HG03521 (cell line): ENCODE data around the gene BPIFB6.

Source experiments
- ATAC-seq: cut with Tn5 transposase; IDR thresholded peaks from one replicate; pipeline ENCODE4 v1.9.1; 2021; ENCODE audit warnings: mild to moderate bottlenecking, moderate library complexity; ENCODE audit not compliant: unreplicated experiment

Gene BPIFB6

DNA sequence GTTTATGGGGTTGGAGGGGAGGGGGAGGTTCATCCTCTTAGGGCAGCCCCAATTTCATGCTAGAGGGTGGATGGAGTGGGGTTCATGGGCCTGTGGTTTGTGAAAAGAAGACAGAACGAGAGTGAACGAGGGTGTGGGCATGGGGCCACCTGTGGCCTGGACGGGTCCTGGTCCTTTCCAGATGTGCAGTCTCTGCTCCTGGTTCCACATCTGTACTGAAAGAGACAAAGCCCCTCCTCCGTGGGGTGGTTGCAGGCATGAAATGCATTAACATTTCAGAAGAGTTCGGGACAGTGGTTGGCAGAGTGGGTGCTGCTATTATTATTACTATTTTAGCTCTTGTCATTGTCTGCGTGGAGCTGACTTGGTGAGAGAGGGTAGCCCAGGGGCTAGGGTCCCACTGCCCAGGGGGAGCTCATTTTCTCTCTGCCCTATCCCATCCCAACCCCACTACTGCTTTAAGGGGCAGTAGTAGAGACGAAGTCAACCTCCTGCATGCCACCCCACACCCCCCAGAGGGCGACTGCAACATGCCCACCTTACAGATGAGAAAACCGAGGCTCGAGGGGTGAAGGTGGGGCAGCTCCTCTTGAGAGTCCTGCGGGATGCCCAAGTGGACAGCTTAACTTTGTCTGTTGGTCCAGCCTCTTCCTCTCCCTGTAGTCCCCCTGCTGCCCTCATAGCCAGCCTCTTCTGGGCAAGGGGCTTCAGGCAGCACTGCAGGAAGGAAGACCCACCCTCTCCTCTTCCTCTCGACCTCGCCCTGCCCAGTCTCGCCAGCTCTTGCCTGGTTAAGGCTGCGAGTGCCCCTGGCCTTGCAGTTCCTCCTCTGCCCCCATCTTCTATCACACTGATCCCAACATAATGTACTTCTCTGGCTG lies 15.5 kb upstream of the BPIFB6 start:
- ATAC-seq, result no peak

DNA sequence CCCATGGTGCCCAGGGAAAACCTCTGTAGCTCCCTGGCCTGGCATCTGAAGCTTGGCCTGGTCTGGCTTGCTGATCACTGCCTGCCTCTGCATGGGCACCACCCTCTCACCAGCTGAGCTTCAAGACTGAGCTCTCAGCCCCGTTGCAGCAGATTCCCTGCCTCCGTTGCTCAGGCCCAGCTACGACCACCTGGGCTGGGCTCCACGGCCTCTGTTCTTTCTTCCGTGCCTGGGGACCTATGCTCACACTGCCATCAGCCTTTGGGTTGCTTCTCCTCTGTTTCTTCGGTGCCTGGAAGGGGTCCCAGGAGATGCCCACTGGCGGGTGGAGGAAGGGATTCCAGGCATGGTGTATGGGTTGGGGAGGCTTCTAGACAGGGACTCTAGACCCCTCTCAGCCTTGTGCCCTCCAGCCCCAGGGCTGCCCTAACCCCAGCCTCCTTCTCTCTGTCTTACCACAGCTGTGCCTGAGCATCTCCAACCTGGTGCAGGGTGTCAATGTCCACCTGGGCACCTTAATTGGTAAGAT lies 14.8 kb upstream of the BPIFB6 start:
- no peak for ATAC-seq

DNA sequence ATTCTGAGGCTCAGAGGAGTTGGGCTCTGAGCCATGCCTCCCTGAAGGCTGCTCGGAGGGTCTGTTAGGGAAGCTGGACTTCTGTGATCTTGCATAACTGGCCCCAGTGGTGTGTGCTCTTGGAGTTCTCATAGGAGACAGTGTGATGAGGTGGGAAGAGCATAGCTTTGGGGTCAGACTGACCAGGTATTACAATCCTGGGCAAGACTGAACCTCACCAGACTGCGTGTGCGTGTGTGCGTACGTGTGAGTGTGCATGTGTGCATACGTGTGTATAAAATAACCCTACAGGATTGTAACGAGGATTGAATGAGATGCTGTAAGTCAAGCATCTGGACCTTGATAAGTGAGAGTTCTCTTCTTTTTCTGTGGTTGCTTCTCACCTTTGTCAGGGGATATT lies 13.9 kb upstream of the BPIFB6 start:
- ATAC-seq, result no peak

DNA sequence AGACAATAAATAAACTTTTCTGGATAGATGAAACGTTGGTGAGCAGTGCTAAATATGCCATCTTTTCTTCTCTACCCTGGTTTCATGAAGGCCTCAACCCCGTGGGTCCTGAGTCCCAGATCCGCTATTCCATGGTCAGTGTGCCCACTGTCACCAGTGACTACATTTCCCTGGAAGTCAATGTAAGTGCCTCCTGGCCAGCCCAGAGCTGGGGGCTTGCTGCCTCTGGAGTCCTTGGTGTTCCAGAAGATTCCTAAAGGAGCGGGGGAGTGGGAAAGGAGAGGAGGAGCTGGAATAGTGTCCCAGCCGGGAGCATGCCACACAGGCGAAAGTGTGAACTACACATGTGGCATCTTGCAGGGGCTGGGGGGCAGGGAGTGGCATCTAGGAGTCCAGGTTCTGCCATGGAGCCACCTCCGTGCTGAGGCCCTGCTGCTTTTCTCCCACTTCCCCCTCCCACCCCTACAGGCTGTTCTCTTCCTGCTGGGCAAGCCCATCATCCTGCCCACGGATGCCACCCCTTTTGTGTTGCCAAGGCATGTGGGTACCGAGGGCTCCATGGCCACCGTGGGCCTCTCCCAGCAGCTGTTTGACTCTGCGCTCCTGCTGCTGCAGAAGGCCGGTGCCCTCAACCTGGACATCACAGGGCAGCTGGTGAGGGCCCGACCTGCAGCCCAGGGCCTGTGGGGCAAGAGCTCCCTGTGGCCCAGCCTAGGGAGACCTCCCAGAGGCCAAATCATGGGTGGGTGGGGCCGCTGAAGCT lies 13.1 kb upstream of the BPIFB6 start:
- ATAC-seq, result no peak

DNA sequence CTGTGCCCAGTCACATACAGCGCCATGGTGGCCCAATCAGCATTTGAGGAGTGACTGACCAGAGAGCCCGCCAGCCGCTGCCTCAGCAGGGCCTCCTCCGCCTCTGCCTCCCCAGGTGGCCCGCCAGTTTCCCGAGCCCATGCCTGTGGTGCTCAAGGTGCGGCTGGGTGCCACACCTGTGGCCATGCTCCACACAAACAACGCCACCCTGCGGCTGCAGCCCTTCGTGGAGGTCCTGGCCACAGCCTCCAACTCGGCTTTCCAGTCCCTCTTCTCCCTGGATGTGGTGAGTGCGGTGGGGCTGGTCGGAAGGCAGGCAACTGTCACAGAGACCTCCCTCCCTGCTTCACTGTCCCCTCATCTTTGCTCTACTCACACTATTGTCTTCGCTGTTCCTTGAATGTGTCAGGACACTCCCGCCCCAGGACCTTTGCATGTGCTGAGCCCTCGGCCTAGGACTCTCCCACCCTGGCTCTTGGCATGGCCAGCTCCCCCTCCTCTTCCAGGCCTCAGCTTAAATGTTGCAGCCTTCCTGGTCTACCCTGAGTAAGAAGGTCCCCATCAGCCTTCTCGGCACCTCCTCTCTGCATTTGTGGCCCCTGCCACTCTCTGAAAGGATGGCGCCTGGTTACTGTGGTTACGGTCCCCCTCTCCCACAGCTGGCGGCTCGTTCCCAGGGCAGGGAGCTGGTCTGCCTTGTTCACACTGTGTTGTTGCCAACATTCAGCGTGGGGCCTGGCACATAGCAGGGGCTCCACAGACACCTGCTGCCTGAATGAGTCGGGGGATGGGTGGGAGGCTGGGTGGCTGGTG lies 11.8 kb upstream of the BPIFB6 start:
- no peak for ATAC-seq

DNA sequence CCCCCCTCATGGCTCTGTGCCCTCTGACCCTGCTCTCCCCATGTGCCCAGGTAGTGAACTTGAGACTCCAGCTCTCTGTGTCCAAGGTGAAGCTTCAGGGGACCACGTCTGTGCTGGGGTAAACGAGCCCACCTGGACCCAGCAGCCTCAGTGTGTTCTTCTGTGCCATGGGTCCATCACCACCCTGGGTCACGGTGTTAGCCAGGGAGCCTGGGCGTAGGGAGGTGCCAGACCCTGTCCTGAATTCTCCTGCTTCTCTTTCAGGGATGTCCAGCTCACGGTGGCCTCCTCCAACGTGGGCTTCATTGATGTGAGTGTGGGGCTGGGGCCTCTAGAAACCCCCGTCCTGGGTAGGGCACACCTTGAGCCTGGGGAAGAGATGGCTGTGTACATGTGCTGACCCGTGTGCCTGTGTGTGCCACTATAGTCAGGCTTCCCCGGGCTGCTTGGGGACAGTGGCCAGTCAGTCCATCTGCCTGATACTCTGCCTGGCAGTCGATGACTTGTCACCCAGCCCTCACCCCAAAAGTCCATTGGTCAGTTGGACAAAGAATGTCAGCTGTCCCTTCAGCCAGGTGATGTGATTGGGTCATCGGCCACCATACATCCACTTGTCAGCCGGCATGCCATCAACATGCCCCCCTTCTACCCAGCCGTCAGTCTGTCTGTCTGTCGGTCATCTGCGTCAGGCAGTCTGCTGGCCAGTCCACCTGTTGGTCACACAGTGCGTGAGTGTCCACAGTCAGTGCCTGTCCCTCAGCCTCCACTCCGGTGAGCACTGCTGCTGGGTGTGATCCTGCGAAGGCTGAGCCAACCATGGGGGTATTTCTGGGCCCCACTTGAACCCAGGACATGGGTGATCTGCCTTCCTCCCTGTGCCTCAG lies 10.9 kb upstream of the BPIFB6 start:
- ATAC-seq, result no peak

DNA sequence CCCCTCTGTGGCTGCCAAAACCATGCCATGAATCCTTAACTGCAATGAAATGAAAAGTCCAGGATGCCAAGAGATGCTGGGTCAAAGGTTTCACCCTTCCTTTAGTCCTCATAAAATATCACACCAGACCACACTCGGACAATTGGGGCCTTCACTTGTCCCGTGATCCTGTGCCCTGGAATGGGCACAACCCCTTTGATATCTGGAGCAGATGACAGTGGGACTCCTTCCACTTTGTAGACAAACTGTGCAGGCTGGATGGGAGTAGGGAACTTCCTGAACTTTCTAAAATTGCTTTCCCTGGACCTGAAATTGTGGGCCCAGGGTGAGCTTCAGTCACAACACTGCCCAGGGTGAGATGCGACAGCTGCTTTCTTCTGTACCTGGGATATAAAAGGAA lies 9.6 kb upstream of the BPIFB6 start:
- ATAC-seq, result no peak

DNA sequence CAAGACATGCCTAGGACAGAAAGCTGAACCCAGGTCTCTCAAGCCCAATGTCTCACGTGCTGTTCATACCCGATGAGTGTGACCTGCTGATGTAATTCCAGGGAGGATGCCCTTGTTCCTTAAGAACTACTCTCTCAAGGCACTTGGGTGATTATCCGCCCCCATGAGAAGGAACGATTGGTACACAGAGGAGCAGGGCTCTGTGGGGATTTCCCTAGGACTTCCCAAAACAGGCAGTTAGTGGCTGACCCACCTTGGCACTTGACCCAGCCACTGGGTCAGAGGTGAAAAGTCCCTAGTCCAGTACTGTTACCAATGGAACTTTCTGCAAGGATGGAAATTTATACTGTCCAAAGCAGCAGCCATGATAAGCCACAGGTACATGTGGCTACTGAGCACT lies 9.2 kb upstream of the BPIFB6 start:
- no peak for ATAC-seq

DNA sequence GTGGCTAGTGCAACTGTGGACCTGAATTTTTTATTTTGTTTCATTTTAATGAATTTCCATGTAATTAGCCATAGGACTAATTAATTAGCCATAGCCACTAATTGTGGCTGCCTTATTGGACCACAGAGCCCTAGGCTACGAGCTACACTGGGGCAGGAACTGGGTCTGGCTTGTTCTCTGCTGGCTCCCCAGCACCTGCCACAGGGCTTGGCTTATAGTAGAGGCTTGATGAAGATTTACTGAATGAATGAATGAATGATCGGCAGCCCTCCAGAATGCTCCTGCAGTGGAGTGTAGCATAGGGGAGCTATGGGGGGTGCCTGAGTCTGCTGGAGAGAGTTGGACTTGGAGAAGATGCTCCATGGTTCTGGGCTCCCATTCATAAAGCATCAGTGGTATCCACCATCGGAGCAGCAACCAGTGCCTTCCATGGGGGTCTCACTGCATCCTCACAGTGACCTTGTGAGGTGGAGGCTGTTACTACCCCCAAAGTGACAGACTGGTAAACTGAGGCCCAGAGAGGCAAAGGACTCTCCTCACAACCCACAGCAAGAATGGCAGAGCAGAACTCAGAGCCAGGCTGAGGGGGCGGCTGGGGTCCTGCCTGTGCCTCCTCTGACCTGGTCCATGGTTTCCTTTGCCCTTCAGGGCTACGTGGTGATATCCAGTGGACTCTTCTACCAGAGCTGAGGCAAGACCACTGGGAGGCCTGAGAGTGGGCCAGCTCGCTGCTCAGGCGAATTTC lies 8.6 kb upstream of the BPIFB6 start:
- ATAC-seq, result no peak

DNA sequence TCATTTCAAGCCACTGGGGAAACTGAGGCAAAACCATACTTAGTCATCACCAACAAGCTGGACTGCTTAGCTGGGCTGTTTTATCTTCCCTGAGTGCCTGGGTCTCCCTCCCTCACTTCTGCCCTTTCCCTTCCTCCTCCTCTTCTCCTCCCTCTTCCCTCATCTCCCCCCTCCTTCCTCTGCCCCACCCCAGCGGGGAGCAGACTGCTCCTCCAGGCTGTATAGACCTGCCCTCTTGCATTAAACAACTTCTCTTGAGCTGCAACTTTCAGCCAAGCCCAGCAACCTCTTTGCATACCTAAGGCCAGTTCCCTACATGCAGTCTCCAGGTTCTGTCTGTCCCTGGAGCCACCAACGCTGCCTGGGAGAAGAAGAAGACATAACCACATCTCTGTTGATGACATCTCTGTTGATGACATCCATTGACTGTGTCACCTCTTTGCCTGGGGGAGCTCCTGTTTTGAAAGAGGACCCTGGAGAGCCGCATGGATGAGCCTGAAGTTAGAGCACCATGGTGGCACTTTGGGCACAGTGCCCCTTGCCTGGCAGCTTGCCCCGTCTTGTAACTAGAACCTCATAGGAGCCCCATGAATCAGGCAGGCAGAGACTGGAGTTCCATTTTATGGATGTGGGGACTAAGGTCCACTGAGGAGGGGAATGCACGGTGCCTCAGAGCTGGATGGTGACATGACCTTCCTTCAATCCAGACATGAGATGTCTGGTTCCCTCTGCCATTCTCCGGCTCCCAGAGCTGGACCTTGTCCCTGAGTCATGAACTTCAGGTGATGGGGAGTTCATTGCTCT lies 7.8 kb upstream of the BPIFB6 start:
- ATAC-seq, result no peak

DNA sequence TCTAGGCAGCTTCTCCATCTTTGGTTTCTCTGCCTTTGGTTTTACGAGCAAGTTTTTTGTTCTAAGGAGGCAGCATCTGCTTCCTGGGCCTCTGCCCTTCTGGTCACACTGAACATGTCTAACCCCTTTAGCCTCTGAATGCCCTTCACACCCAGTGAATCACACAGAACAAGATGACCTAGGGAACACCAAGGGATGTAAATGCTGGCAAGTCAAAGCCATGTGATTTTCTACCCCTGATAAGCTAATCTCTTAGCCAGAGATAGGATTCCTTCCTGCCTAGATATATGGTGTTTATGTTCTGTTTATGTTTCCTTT lies 7.2 kb upstream of the BPIFB6 start:
- no peak for ATAC-seq

DNA sequence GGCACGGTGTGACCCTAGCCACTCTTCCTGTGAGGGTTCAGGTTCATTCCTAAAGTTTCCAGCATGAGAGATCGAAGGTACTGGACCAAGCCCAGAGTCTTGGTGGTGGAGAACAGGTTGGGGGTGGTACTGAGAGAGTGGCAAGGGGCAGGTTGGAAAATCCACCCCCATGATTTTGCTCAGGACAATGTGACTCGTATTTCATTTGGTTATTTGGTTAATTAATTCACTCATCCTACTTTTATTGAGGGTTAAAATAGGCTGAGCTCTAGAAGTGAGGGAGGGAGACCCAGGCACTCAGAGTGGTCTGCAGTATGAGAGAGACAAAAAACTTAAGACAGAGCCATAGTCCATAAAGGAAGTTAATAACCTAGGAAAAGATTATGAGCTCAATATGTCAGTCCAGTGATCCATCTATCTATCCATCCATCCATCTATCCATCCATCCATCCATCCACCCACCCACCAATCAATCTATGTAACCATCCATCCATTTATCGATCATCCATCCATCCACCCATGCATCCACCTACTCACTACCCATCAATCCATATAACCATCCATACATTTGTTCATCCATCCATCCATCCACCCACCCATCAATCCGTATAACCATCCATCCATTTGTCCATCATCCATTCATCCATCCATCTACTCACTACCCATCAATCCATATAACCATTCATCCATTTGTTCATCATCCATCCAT lies 6.7 kb upstream of the BPIFB6 start:
- no peak for ATAC-seq

DNA sequence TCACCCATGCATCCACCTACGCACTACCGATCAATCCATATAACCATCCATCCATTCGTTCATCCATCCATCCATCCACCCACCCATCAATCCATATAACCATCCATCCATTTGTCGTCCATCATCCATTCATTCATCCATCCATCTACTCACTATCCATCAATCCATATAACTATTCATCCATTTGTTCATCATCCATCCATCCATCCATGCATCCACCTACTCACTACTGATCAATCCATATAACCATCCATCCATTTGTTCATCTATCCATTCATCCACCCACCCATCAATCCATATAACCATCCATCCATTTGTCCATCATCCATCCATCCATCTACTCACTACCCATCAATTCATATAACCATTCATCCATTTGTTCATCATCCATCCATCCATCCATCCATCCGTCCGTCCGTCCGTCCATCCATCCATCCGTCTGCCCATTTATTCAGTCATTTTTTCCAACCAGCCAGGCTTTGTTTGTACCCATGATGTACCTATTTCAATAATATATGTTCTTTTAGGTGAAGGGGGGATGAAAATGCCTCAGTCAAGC lies 6.1 kb upstream of the BPIFB6 start:
- ATAC-seq, result no peak

DNA sequence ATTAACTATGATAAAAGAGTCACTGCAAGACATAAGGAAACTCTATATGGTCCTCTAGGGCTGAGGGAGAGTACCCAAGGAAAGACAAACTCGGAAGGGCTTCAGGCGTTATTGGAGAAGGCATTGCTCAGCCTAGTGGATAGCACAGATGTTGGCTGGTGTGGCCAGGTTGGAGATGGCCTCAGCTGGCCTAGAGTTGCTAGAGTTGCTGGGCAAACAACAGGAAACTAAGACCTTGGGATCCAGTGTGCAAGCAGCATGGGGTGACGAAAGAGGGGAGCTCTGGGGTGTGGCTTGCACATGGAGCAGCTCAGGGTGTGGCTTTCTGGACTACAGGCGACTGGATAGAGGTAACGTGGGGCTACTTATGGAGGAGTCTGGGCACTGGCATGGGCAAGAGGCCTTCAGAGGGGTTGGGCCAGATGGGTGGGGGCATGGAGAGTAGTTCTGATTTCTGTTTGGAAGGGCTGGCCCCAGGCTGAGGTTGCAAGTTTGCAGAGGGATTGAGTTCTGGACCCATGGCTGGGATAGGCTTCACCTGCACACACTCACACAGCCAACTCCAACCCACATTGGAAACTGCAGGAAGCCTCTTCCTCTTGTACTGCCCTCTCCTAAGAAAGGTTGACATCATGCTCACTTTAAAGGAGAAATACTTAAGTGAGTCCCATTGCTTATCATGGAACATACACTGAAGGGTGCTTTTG lies 5.2 kb upstream of the BPIFB6 start:
- no peak for ATAC-seq

DNA sequence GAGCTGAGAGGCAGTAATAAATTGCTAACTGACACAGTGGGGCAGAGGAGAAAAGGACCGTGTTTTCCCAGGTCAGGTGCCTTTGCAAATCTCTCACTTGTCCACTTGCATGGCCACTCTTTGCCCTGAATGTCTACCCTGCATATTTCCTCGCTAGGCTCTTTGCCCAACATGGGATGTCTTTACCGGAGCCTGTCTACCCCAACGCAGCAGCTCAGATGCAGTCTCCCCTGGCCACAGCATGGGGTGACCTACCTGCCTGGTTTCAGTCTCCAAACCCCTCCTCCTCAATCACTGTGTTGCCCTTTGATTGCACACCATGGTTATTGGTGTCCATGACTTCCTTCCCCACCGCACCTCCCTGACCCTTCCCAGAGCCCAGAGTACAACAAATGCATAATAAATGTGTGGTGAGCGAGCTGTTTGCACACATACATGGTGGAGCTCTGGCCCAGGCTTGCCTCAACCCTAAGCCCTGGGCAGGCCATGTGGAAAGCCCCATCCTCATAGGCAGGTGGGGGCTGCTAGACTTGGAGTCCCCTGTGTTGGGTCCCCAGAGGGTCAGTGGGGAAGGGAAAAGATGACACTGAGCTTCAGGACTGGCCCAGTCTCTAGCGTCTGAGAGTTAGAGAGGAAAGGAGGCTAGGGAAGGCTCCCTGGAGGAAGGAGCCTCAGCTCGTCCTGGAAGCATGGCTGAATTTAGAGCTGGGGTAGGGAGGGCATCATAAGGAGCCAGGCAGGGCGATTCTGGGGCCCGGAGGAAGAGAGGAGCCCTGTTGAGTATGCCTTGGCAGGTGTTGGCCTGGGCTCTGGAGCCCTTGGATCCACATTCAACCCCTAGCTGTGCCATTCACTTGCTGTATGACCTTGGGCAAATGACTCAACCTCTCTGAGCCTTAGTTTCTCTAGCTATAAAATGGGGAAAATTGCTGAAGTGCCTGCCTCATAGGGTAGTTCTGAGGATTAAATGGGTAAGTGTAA lies 4.4 kb upstream of the BPIFB6 start:
- no peak for ATAC-seq
